Effector CD4-positive, alpha-beta T cell (primary cell): ENCODE results near the gene VLDLR.

Experiments used
- DNase-seq: peaks from one replicate; pipeline ENCODE4 v3.0.0-alpha.2; 2020

The VLDLR gene

DNA sequence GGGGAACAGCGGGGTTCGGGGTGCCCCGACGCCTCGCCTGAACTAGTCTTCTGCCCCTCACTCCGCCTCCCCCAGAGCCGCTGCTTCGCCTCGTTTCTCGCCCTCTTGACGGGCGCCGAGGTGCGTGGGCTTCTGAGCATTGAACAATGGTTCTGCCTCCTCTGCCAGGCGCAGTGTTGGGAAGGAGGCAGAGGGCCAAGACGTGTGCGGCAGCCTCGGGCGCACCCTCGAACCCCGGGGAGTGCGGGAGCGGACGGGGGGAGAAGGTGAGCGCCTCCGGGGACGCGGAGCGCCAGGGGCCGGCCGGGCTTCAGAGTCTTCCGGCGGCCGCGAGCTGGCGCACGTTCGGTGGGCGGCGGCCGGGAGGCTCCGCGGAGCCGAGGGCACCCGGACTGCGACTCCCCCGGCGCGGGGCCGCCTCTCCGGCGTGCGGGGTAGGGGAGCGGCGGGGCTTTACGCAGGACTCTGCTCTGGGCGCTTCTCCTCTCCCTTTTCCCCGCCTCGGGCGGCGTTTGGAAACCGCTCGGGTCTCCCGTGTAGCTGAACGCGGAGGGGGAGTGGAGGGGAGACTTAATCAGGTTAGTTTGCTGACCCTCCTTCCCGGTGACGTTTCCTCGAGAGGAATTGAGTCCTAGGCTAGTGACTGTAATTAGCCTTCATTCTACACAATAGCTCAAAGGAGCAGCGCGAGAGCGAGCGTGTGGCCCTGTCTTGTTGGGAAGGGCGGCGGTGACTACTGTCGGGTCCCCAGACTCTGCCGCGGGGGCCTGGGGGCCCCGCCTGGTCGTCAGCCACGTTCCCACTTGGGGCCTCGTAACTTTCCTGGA lies 1.1 kb downstream of the VLDLR start:
- DNase-seq, result no peak

- no peak for DNase-seq
Measured at GRCh38 chr9:2623288-2624050, 1.9 kb downstream of the VLDLR start.

DNA sequence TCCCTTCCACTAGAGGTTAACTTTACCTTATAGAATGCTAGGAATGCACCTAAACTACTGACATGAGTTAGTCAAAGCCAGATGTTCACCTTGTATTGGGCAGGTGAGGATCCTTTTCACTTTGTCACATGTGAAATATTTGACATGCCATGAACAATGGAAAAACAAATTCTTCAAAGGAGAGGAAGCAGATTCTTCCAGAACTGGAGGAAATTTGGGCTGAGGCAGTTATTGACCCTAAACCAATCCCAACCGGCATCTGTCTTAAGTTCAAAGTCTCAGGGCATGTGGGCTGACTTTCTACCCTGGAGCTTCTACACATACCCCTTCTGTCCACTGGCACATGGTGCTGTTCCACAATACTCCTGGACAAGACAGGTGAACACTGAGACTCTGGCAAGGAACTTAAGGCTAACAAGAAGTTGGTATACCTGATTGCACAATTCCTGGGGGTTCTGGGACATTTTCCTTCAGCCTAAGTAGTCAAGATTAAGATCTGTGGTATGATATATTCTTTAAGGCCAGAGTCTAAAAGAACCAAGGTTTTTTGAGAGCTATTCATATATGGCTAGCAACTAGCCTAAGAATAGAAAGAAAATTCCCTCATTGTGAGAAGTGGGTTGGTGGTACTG lies 2.6 kb downstream of the VLDLR start:
- DNase-seq, result no peak

DNA sequence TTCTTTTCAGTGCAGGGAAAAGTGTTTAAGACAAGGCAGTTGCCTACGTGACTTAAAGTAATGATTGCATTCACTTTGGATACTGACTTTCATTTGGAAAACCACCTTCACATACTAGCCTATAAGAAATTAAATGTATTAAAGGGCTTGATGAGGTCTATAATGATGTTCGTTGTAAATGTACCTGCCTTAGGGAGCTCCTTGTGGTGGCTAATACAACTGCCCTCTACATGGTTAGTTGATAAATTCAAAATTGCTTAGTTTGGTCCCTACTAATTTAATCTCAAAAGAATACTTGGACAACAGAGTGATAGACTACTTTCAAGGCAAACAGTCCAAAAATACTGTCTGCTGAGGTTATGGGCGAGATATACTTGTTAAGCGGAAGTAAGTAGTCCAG lies 3.8 kb downstream of the VLDLR start:
- no peak for DNase-seq

DNA sequence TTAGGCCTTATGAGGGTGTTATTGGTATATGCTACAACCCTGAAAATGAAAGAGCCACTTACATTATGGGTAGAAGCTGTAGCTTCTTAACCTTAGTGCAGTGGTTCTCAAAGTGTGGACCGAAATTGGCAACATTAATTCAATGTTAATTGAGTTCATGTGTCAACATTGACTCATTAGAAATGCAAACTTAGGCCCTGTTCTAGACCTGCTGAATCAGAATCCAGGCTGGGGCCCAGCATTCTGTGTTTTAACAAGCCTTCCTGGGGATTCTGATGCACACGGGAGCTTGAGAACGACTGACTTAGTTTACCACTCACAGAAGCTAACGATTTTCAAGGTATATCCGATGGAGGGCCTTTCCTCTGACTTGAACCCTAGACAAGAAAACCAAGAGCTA lies 7.3 kb downstream of the VLDLR start:
- no peak for DNase-seq

DNA sequence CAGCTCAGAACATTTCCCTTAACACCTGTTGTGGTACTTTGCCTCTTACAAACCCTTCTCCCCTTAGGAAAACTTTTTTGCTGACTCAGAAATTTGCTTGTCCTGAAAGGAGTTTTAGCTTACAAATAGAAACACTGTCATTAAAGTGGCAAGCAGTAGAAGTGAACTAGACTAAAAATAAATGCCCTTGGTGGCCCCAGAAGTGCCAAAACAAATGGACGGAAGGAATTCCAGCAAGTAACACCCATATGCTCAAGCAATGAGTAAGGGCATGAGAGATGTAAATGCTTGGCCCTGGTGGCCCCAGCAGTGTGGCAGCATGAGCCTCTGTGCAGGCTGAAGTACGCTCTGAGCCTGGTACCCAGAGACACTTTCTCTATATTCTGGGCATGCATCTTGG lies 8.6 kb downstream of the VLDLR start:
- no peak for DNase-seq

GRCh38 chr9:2631263-2631662 lies 9.7 kb downstream of the VLDLR start:
- DNase-seq, result no peak

DNA sequence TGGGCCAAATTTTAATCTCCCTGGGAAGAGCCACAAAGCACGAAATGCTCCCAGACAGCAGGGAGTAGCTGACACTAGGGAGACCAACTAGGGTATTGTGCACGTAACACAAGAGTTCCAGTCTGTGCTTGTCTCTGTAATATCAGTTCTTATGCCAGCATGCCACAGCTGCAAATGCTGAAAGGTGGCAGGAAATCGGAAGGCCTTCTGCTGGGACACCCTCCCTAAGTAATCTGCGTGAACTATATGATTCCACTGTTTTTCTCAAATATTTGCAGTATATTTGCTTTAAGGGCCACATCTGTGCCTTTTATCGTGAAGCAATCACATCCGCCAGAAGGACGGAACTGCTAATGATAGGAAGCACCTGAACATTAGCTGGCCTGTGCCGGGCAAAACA lies 12.6 kb downstream of the VLDLR start:
- no peak for DNase-seq

DNA sequence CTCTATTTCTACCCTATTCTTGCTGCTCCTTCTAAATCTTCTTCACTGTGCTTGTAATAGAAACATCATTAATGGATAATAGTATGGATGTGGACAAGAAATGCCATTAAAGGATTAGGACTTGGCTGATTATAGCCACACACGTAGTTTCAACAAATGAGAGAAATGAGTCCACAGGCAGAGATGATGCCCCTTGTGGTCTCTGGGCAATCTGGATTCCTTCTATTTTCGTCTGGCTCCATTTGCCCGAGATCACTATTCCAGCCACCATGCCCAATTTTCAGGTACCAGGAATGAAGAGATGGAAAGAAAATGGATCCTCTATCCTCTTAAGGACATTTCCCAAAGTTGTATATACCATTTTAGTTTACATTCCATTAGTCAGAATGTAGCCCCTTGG lies 13.2 kb downstream of the VLDLR start:
- no peak for DNase-seq

DNA sequence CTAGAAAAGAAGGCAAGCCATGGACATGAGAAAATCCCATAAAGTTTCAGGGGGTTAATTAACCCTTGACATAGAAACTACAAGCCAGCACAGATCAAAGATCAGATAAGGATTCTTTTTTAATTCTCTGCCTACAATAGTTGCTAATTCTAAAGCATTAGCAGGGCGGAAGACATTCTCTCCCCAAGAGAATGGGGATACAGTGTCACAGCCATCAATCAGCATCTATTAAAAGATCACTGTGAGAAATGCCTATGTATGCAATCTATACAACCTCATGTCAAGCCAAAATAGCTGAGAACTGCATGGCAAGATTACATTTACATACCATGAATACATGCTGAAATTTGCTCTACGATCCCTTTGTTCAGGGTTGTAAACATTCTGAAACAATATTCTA lies 14.3 kb downstream of the VLDLR start:
- no peak for DNase-seq

DNA sequence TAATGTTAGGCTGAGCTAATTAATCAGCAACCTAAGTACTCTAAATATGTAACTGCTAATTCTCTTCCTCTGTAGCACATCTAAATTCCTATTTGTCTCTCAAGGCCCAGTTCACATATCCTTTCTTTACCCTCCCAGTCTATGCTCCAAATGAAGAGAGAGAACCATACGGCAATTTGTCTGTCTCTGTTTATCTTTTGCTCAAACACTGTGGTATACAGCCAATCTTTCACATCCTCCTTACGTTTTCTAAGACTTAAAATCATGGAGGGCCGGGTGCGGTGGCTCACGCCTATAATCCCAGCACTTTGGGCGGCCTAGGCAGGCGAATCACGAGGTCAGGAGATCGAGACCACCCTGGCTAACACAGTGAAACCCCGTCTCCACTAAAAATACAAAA lies 15.8 kb downstream of the VLDLR start:
- DNase-seq, result no peak

GRCh38 chr9:2638871-2639673 lies 17.5 kb downstream of the VLDLR start:
- no peak for DNase-seq

GRCh38 chr9:2639786-2640185 lies 18.2 kb downstream of the VLDLR start:
- no peak for DNase-seq

- no peak for DNase-seq
Measured at GRCh38 chr9:2640570-2640969, 19.0 kb downstream of the VLDLR start.

DNA sequence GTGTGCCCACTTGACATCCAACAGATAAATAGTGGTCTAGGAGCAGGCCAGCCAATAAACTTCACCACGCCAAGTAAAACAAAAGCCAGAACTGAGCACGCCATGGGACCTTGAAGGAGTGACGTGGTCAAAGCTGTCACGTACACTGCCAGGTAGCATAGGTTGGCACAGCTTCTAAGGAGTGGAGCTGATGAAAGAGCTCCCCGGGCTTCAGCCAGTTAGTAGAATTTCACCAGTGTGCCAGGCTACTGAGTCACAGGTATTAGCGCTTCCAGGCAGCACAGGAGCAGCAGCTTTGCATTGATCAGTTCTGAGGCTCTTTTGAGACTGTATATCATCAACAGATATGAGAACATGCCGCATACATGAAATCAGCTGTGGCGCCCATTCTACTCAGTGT lies 19.4 kb downstream of the VLDLR start:
- DNase-seq, result no peak

- no peak for DNase-seq
Measured at GRCh38 chr9:2642068-2642467, 20.5 kb downstream of the VLDLR start.

GRCh38 chr9:2645569-2645968 lies 24.0 kb downstream of the VLDLR start:
- no peak for DNase-seq

GRCh38 chr9:2655411-2655901 lies 33.9 kb downstream of the VLDLR start:
- no peak for DNase-seq

DNA sequence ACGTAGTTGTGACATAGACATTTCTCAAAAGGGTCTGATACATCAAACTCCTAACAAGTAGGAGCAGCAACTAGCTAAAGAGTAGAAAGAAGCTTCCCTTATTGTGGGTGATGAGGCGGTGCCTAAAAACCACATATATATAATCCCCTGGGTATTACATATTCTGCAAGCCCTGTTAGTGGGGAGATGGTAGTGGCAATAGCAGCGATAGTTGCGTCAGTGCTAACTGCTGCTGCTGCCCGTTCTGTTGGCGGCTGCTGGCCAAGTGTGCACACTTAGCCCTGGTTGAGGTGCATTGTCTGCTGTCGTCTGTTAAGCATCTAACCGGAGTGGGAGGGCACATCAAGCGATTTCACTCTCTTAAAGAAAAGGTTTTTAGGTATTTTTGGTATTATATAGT lies 35.8 kb downstream of the VLDLR start:
- no peak for DNase-seq

GRCh38 chr9:2662496-2662895 lies 40.9 kb downstream of the VLDLR start:
- DNase-seq, result no peak

- no peak for DNase-seq
Measured at GRCh38 chr9:2663461-2664173, 42.0 kb downstream of the VLDLR start.
